ENCODE data around the gene LCE5A.

The LCE5A gene

GRCh38 chr1:152505083-152505482, 5.5 kb upstream of the LCE5A start:
- no peak overlapping the region for H3K4me3 Mint-ChIP-seq
- no peaks in the 10 kb centered on the region for H3K36me3 Mint-ChIP-seq
- H3K27me3 Mint-ChIP-seq: peaks cover 19% of the 10 kb centered on the region
- H3K9me3 Mint-ChIP-seq: no peaks in the 10 kb centered on the region
- no peaks in the 10 kb centered on the region for H3K4me1 Mint-ChIP-seq
- no peak for ATAC-seq
- no peak overlapping the region for H3K27ac Mint-ChIP-seq

- ATAC-seq: no peak
- H3K36me3 Mint-ChIP-seq: no peaks in the 10 kb centered on the region
- H3K27me3 Mint-ChIP-seq: peaks cover 24% of the 10 kb centered on the region
- no peak overlapping the region for H3K4me3 Mint-ChIP-seq
- no peak overlapping the region for H3K27ac Mint-ChIP-seq
- no peaks in the 10 kb centered on the region for H3K9me3 Mint-ChIP-seq
- H3K4me1 Mint-ChIP-seq: no peaks in the 10 kb centered on the region
These were observed 3.6 kb upstream of the LCE5A start for GRCh38 chr1:152506899-152507498.

GRCh38 chr1:152511596-152511995, 993 bp downstream of the LCE5A start:
- no peak for ATAC-seq
- Mint-ChIP-seq H3K9me3 (no peaks in the 10 kb centered on the region), H3K36me3 (no peaks in the 10 kb centered on the region), H3K4me1 (peaks cover 5% of the 10 kb centered on the region), H3K4me3 (no peak overlapping the region), H3K27me3 (peaks cover 50% of the 10 kb centered on the region), H3K27ac (no peak overlapping the region)

- H3K4me3 Mint-ChIP-seq: no peak overlapping the region
- no peak overlapping the region for H3K27ac Mint-ChIP-seq
- H3K27me3 Mint-ChIP-seq: peaks cover 63% of the 10 kb centered on the region
- ATAC-seq: no peak
- no peaks in the 10 kb centered on the region for H3K36me3 Mint-ChIP-seq
- H3K9me3 Mint-ChIP-seq: no peaks in the 10 kb centered on the region
- H3K4me1 Mint-ChIP-seq: peaks cover 5% of the 10 kb centered on the region
These were observed 2.5 kb downstream of the LCE5A start for GRCh38 chr1:152513081-152513480.

GRCh38 chr1:152514715-152515433, 4.3 kb downstream of the LCE5A start:
- Mint-ChIP-seq H3K9me3 (no peaks in the 10 kb centered on the region), H3K4me1 (peaks cover 5% of the 10 kb centered on the region), H3K4me3 (no peak overlapping the region), H3K27ac (no peak overlapping the region), H3K27me3 (peaks cover 63% of the 10 kb centered on the region), H3K36me3 (no peaks in the 10 kb centered on the region)
- no peak for ATAC-seq

GRCh38 chr1:152515434-152515783, 4.8 kb downstream of the LCE5A start:
- no peak overlapping the region for H3K4me3 Mint-ChIP-seq
- H3K4me1 Mint-ChIP-seq: peaks cover 5% of the 10 kb centered on the region
- H3K27me3 Mint-ChIP-seq: peaks cover 63% of the 10 kb centered on the region
- H3K27ac Mint-ChIP-seq: no peak overlapping the region
- H3K9me3 Mint-ChIP-seq: no peaks in the 10 kb centered on the region
- no peak for ATAC-seq
- H3K36me3 Mint-ChIP-seq: no peaks in the 10 kb centered on the region

GRCh38 chr1:152516082-152516481, 5.5 kb downstream of the LCE5A start:
- H3K36me3 Mint-ChIP-seq: no peaks in the 10 kb centered on the region
- no peak overlapping the region for H3K4me3 Mint-ChIP-seq
- H3K27ac Mint-ChIP-seq: no peak overlapping the region
- peaks cover 63% of the 10 kb centered on the region for H3K27me3 Mint-ChIP-seq
- ATAC-seq: no peak
- H3K4me1 Mint-ChIP-seq: peaks cover 5% of the 10 kb centered on the region
- H3K9me3 Mint-ChIP-seq: no peaks in the 10 kb centered on the region

- H3K9me3 Mint-ChIP-seq: no peaks in the 10 kb centered on the region
- H3K27ac Mint-ChIP-seq: no peak overlapping the region
- H3K27me3 Mint-ChIP-seq: peaks cover 53% of the 10 kb centered on the region
- H3K4me1 Mint-ChIP-seq: peaks cover 5% of the 10 kb centered on the region
- no peak overlapping the region for H3K4me3 Mint-ChIP-seq
- ATAC-seq: no peak
- H3K36me3 Mint-ChIP-seq: no peaks in the 10 kb centered on the region
These were observed 6.7 kb downstream of the LCE5A start for GRCh38 chr1:152517237-152517811.

GRCh38 chr1:152519851-152520250, 9.2 kb downstream of the LCE5A start:
- Mint-ChIP-seq H3K36me3 (no peaks in the 10 kb centered on the region), H3K4me1 (peaks cover 1% of the 10 kb centered on the region), H3K27ac (no peak overlapping the region), H3K9me3 (no peaks in the 10 kb centered on the region), H3K27me3 (peaks cover 29% of the 10 kb centered on the region), H3K4me3 (no peak overlapping the region)
- ATAC-seq: no peak

GRCh38 chr1:152520561-152521090, 10.0 kb downstream of the LCE5A start:
- no peaks in the 10 kb centered on the region for H3K4me1 Mint-ChIP-seq
- peaks cover 22% of the 10 kb centered on the region for H3K27me3 Mint-ChIP-seq
- H3K4me3 Mint-ChIP-seq: no peak overlapping the region
- H3K9me3 Mint-ChIP-seq: no peaks in the 10 kb centered on the region
- ATAC-seq: no peak
- H3K36me3 Mint-ChIP-seq: no peaks in the 10 kb centered on the region
- no peak overlapping the region for H3K27ac Mint-ChIP-seq

GRCh38 chr1:152525080-152525641, 14.6 kb downstream of the LCE5A start:
- H3K27ac Mint-ChIP-seq: no peak overlapping the region
- no peak for ATAC-seq
- H3K4me3 Mint-ChIP-seq: no peak overlapping the region
- no peaks in the 10 kb centered on the region for H3K4me1 Mint-ChIP-seq
- peaks cover 7% of the 10 kb centered on the region for H3K9me3 Mint-ChIP-seq
- H3K36me3 Mint-ChIP-seq: no peaks in the 10 kb centered on the region
- peaks cover 5% of the 10 kb centered on the region for H3K27me3 Mint-ChIP-seq

- H3K4me3 Mint-ChIP-seq: no peak overlapping the region
- H3K27me3 Mint-ChIP-seq: peaks cover 52% of the 10 kb centered on the region
- ATAC-seq: no peak
- H3K27ac Mint-ChIP-seq: no peak overlapping the region
- H3K4me1 Mint-ChIP-seq: no peaks in the 10 kb centered on the region
- peaks cover 5% of the 10 kb centered on the region for H3K9me3 Mint-ChIP-seq
- H3K36me3 Mint-ChIP-seq: no peaks in the 10 kb centered on the region
These were observed 22.8 kb downstream of the LCE5A start for GRCh38 chr1:152533327-152533938.

- H3K9me3 Mint-ChIP-seq: peaks cover 5% of the 10 kb centered on the region
- ATAC-seq: no peak
- H3K27me3 Mint-ChIP-seq: peaks cover 58% of the 10 kb centered on the region
- H3K4me3 Mint-ChIP-seq: no peak overlapping the region
- H3K27ac Mint-ChIP-seq: no peak overlapping the region
- H3K36me3 Mint-ChIP-seq: no peaks in the 10 kb centered on the region
- H3K4me1 Mint-ChIP-seq: no peaks in the 10 kb centered on the region
These were observed 25.2 kb downstream of the LCE5A start for GRCh38 chr1:152535774-152536173.

GRCh38 chr1:152537496-152537895, 26.9 kb downstream of the LCE5A start:
- no peaks in the 10 kb centered on the region for H3K36me3 Mint-ChIP-seq
- H3K27me3 Mint-ChIP-seq: peaks cover 61% of the 10 kb centered on the region
- ATAC-seq: no peak
- H3K27ac Mint-ChIP-seq: no peak overlapping the region
- H3K9me3 Mint-ChIP-seq: no peaks in the 10 kb centered on the region
- H3K4me1 Mint-ChIP-seq: no peaks in the 10 kb centered on the region
- H3K4me3 Mint-ChIP-seq: no peak overlapping the region

GRCh38 chr1:152539901-152540300, 29.3 kb downstream of the LCE5A start:
- Mint-ChIP-seq H3K36me3 (no peaks in the 10 kb centered on the region), H3K4me1 (no peaks in the 10 kb centered on the region), H3K9me3 (no peaks in the 10 kb centered on the region), H3K27me3 (peaks cover 55% of the 10 kb centered on the region), H3K4me3 (no peak overlapping the region), H3K27ac (no peak overlapping the region)
- no peak for ATAC-seq

Data from stimulated activated memory B cell treated with anti-CD40 and anti-IgM and Interleukin-4, amounts not matched to agents 10 μg/mL and 1 μg/mL and 100 μg/mL, for 72 hours (primary cell).